ENCODE data around the gene FLT3.

- no peak for TF ChIP-seq CTCF (IDR thresholded peaks at IDR 0.05)
- no peak for TF ChIP-seq POLR2A (IDR thresholded peaks at IDR 0.05)
Measured at GRCh38 chr13:28067491-28067890, 32.9 kb downstream of the FLT3 start.
